Smooth muscle cell (in vitro differentiated cells): ENCODE measurements around the gene DCLK1. TPM values are rescaled to one million over a fixed set of nuclear protein-coding genes. Genes with fewer than 3 reads are reported as not detected.

Source experiments
- DNase-seq: peaks from one replicate; lab custom pipeline; 2025; ENCODE audit not compliant: unreplicated experiment; lab: John Stamatoyannopoulos, UW
- H2AFZ ChIP-seq: fragments of 200-600 bp; sonication (generic); 2 replicates; pipeline ENCODE4 v1.6.0; 2016; ENCODE audit warnings: antibody characterized with exemption, low read depth, mild to moderate bottlenecking
- H3F3A ChIP-seq: fragments of 200-600 bp; sonication (generic); 2 replicates; pipeline ENCODE4 v1.6.0; 2017; ENCODE audit warnings: antibody characterized with exemption, low read depth
- H3K27ac ChIP-seq: fragments of 200-600 bp; sonication (generic); 2 replicates; pipeline ENCODE4 v1.5.1; 2016; ENCODE audit warnings: low read depth, mild to moderate bottlenecking
- H3K27me3 ChIP-seq: fragments of 200-600 bp; sonication (generic); 2 replicates; pipeline ENCODE4 v1.6.1; 2016; ENCODE audit warnings: low read depth, mild to moderate bottlenecking
- H3K36me3 ChIP-seq: fragments of 200-600 bp; sonication (generic); 2 replicates; pipeline ENCODE4 v1.5.1; 2016; ENCODE audit warnings: low read depth
- H3K4me1 ChIP-seq: fragments of 200-600 bp; sonication (generic); 2 replicates; pipeline ENCODE4 v1.5.1; 2016; ENCODE audit warnings: low read depth
- H3K4me2 ChIP-seq: fragments of 200-600 bp; sonication (generic); 2 replicates; pipeline ENCODE4 v1.6.0; 2016; ENCODE audit warnings: mild to moderate bottlenecking
- H3K4me3 ChIP-seq: fragments of 200-600 bp; sonication (generic); 2 replicates; pipeline ENCODE4 v1.5.1; 2016; ENCODE audit warnings: mild to moderate bottlenecking
- H3K79me2 ChIP-seq: fragments of 200-600 bp; sonication (generic); 2 replicates; pipeline ENCODE4 v1.6.0; 2016; ENCODE audit warnings: low read depth, mild to moderate bottlenecking
- H3K9ac ChIP-seq: fragments of 200-600 bp; sonication (generic); 2 replicates; pipeline ENCODE4 v1.6.0; 2016; ENCODE audit warnings: low read depth
- H3K9me3 ChIP-seq: fragments of 200-600 bp; sonication (generic); replicated peaks from 2 replicates; pipeline ENCODE4 v1.5.1; 2016; ENCODE audit warnings: low read depth
- H4K20me1 ChIP-seq: fragments of 200-600 bp; sonication (generic); 2 replicates; pipeline ENCODE4 v1.6.0; 2016; ENCODE audit warnings: low read depth
- WGBS: methylation state at CpG from one replicate; pipeline ENCODE4 v1.1.7; 2016; ENCODE audit warnings: low lambda C conversion rate; 5-methylcytosine and 5-hydroxymethylcytosine counted together
- polyA plus RNA-seq: library from polyadenylated mRNA; unstranded; fragments of >200 nt; fragmentation: Nextera tagmentation; extraction: Ambion mirVana; gene quantifications from 2 replicates; pipeline ENCODE4 v1.2.1, GENCODE V29; 2016
- total RNA-seq: library from RNA; depleted of rRNA; stranded (reverse); fragments of >200 nt; gene quantifications from 2 replicates; pipeline ENCODE4 v1.2.3, GENCODE V29; 2014
- TF ChIP-seq, protein P1 (sequence below): fragments of 200-600 bp; sonication (generic); IDR thresholded peaks from 2 replicates; pipeline ENCODE4 v1.5.1; 2017; ENCODE audit warnings: borderline replicate concordance, mild to moderate bottlenecking, antibody characterized with exemption; ENCODE audit not compliant: insufficient read depth, poor library complexity, severe bottlenecking

Gene DCLK1
- total and polyA plus RNA-seq, 2 experiments from 2014 or later: 0.72 TPM; not detected in 1

DNA sequence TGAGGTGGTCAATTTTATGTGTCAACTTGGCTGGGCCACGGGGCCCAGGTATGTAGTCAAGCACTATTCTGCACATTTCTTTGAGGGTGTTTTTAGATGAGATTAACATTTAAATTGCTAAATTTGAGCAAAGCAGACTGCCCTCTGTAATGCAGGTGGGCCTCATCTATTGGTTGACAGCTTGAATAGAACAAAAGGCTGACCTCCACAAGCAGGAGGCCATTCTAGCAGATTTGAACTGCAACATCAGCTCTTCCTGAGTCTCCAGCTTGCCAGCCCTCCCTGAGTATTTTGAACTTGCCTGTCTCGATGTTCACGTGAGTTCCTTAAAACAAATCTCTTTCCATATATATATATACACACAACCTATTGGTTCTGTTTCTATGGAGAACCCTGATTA is 134.8 kb downstream of the DCLK1 start:
- H3K9me3 ChIP-seq: no peaks in the 10 kb centered on the region
- no peak for DNase-seq
- WGBS: 92% methylated on average over 3 of the region's 3 CpGs
- H3K4me3 ChIP-seq: no peak overlapping the region
- H3K27me3 ChIP-seq: no peaks in the 10 kb centered on the region
- no peaks in the 10 kb centered on the region for H3K36me3 ChIP-seq
- H3K9ac ChIP-seq: no peak overlapping the region
- no peak overlapping the region for H3K4me2 ChIP-seq
- H3K79me2 ChIP-seq: no peaks in the 10 kb centered on the region
- H3F3A ChIP-seq: no peaks in the 10 kb centered on the region
- no peak overlapping the region for H3K27ac ChIP-seq
- H4K20me1 ChIP-seq: no peaks in the 10 kb centered on the region
- no peak overlapping the region for H2AFZ ChIP-seq
- H3K4me1 ChIP-seq: no peaks in the 10 kb centered on the region
- TF ChIP-seq, protein P1, sequence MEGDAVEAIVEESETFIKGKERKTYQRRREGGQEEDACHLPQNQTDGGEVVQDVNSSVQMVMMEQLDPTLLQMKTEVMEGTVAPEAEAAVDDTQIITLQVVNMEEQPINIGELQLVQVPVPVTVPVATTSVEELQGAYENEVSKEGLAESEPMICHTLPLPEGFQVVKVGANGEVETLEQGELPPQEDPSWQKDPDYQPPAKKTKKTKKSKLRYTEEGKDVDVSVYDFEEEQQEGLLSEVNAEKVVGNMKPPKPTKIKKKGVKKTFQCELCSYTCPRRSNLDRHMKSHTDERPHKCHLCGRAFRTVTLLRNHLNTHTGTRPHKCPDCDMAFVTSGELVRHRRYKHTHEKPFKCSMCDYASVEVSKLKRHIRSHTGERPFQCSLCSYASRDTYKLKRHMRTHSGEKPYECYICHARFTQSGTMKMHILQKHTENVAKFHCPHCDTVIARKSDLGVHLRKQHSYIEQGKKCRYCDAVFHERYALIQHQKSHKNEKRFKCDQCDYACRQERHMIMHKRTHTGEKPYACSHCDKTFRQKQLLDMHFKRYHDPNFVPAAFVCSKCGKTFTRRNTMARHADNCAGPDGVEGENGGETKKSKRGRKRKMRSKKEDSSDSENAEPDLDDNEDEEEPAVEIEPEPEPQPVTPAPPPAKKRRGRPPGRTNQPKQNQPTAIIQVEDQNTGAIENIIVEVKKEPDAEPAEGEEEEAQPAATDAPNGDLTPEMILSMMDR: no peak

DNA sequence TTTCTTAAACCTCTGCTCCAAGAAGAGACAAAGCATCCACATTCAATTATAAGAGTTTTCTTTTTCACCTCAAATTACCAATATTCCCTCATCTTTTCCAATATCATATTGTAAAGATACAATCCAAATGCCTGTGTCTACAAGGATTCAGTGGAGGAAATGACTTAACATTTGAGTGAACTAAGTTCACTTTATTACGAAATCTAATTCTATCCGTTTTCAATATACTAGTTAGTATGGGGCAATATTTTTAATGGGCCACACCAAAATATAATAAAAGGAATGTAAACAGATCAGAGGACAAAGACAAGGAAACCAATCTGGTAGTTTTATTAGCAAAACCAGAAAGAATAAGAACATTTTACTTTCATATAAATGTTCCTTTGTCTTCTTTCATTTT is 136.0 kb downstream of the DCLK1 start:
- no peak overlapping the region for H3K4me2 ChIP-seq
- no peaks in the 10 kb centered on the region for H3K27me3 ChIP-seq
- no peak for DNase-seq
- no peak overlapping the region for H3K9ac ChIP-seq
- H3K4me1 ChIP-seq: no peaks in the 10 kb centered on the region
- H3K27ac ChIP-seq: no peak overlapping the region
- H4K20me1 ChIP-seq: no peaks in the 10 kb centered on the region
- H2AFZ ChIP-seq: no peak overlapping the region
- H3K79me2 ChIP-seq: no peaks in the 10 kb centered on the region
- H3F3A ChIP-seq: no peaks in the 10 kb centered on the region
- TF ChIP-seq, protein P1: no peak
- 53% methylated on average over 2 of the region's 2 CpGs for WGBS
- no peaks in the 10 kb centered on the region for H3K36me3 ChIP-seq
- no peaks in the 10 kb centered on the region for H3K9me3 ChIP-seq
- H3K4me3 ChIP-seq: no peak overlapping the region

DNA sequence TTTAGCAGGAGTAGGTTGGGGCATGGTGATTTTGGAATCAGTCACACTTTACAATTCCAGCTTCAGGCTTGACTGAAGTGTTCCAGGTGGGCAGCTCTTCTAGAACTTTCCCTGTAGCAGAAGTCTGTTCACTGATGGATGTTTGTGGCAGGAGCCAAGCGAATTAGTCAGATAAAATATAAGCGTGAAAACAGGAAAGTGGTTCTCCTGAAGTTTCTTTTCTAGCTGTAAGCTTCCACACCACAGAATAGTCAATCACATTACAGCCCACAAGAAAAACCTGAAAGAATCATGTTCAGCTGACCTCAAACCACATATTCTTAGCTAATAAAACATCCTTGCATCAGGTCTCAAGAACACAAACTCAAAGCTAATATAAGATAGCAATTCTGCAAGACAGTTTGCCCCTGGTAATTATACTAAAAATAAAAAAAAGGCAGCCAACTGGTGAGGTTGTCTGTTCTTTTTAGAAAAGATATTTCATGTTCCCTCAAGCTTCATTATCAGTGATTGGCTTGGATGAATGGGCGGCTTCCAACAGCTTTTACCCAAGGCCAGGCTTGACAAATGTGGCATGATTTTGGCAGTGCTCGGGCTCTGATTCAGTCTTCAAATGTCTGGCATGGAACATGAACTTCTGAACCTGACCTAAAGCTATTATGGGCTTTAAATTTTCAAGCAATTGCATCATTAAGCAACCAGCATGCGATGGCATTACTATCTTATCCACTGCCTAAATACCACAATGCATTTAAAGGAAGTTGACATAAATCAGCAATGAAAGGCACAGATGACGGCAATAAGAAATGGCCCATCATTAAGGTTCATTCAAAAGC is 136.8 kb downstream of the DCLK1 start:
- Histone ChIP-seq H3K9ac (no peak overlapping the region), H3K4me1 (no peaks in the 10 kb centered on the region), H3K4me2 (no peak overlapping the region), H3K27ac (peak overlapping the region; percentile 42), H3K79me2 (no peaks in the 10 kb centered on the region), H3K36me3 (no peaks in the 10 kb centered on the region), H3F3A (no peaks in the 10 kb centered on the region), H2AFZ (no peak overlapping the region), H3K27me3 (no peaks in the 10 kb centered on the region), H3K9me3 (no peaks in the 10 kb centered on the region), H3K4me3 (no peak overlapping the region), H4K20me1 (no peaks in the 10 kb centered on the region)
- WGBS: 39% methylated on average over 6 of the region's 6 CpGs
- TF ChIP-seq, protein P1: no peak
- no peak for DNase-seq

DNA sequence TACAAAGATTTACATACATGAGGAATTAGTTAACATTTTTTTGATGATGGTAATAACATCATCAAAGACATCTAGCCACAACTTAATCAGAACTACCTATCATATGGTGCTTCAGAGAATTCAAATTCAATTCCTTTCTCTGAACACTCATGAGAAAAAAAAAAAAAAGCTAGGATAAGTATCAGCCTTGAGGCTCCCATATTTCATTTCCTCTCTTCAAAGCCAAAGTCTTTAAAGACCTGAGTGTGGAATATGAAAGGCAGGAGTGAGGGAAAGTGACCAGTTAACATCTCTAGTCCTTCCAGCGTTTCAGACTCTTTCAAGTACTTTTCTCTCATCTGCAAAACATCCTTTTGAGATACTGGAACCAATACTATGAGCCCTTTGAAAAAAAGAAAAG is 137.5 kb downstream of the DCLK1 start:
- H3K4me2 ChIP-seq: no peak overlapping the region
- no peaks in the 10 kb centered on the region for H4K20me1 ChIP-seq
- no peak overlapping the region for H3K4me3 ChIP-seq
- H3K27ac ChIP-seq: no peak overlapping the region
- H3K4me1 ChIP-seq: no peaks in the 10 kb centered on the region
- no peak overlapping the region for H2AFZ ChIP-seq
- 43% methylated on average over 1 of the region's 1 CpG for WGBS
- DNase-seq: no peak
- no peaks in the 10 kb centered on the region for H3F3A ChIP-seq
- H3K9ac ChIP-seq: no peak overlapping the region
- no peaks in the 10 kb centered on the region for H3K36me3 ChIP-seq
- H3K27me3 ChIP-seq: no peaks in the 10 kb centered on the region
- H3K9me3 ChIP-seq: no peaks in the 10 kb centered on the region
- TF ChIP-seq, protein P1: no peak
- no peaks in the 10 kb centered on the region for H3K79me2 ChIP-seq
